Measurements from ENCODE around the gene NANOS1. TPM values are rescaled to one million over a fixed set of nuclear protein-coding genes. Genes with fewer than 3 reads are reported as not detected.

NANOS1 gene
- total and polyA plus RNA-seq, 2 donors = 0.52 to 3.2 TPM

Other genes starting within 250 kb of the NANOS1 start
- 67.8 TPM for gene EIF3A, start 51.1 kb downstream of the NANOS1 start, total RNA-seq
- 41.2 TPM for gene EIF3A, start 51.1 kb downstream of the NANOS1 start, polyA plus RNA-seq
- 26.0 TPM for gene DENND10, start 74.4 kb downstream of the NANOS1 start, total RNA-seq
- gene DENND10, start 74.4 kb downstream of the NANOS1 start, polyA plus RNA-seq = 24.8 TPM
- gene SFXN4, start 136.0 kb downstream of the NANOS1 start, total RNA-seq = 18.5 TPM
- gene SFXN4, start 136.0 kb downstream of the NANOS1 start, polyA plus RNA-seq = 31.0 TPM
- 116 TPM for gene PRDX3, start 149.1 kb downstream of the NANOS1 start, total RNA-seq
- 114 TPM for gene PRDX3, start 149.1 kb downstream of the NANOS1 start, polyA plus RNA-seq
- 18.5 TPM for gene GRK5, start 177.9 kb downstream of the NANOS1 start, total RNA-seq
- gene GRK5, start 177.9 kb downstream of the NANOS1 start, polyA plus RNA-seq = 14.4 TPM

Measured in thymus (tissue), 2 donors.